ENCODE results near the gene RBM10. TPM values are rescaled to one million over a fixed set of nuclear protein-coding genes. Genes with fewer than 3 reads are reported as not detected.

Gene RBM10
- total and polyA plus RNA-seq, 2 experiments from 2014 or later, result 39.5 to 101 TPM

DNA sequence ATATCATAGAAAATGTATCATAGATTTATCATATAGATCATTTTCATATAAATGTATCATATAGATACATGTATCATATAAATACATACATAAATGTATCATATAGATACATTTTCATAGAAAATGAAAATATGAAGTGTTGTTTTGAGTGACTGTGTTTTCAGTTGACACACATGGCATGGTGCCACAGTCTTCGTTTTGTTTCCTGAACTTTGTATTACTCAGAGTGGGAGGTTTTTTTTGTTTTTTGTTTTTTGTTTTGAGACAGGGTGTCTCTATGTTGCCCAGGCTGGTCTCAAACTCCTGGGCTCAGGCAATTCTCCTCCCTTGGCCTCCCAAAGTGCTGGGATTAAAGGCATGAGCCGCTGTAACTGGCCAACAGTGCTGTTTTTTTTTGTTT, 3.9 kb downstream of the RBM10 start (continued):
- TF ChIP-seq, protein P1, sequence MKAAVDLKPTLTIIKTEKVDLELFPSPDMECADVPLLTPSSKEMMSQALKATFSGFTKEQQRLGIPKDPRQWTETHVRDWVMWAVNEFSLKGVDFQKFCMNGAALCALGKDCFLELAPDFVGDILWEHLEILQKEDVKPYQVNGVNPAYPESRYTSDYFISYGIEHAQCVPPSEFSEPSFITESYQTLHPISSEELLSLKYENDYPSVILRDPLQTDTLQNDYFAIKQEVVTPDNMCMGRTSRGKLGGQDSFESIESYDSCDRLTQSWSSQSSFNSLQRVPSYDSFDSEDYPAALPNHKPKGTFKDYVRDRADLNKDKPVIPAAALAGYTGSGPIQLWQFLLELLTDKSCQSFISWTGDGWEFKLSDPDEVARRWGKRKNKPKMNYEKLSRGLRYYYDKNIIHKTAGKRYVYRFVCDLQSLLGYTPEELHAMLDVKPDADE (IDR thresholded peaks at IDR 0.05), result no peak
- TF ChIP-seq CREB1 (CRISPR knock-in tag; IDR thresholded peaks at IDR 0.05; ENCODE audit: low read depth) (no peak), NANOG (IDR thresholded peaks at IDR 0.05; ENCODE audit: borderline replicate concordance) (no peak), ZNF114 (CRISPR knock-in tag; IDR thresholded peaks at IDR 0.05) (no peak)
- TF ChIP-seq, protein P2, sequence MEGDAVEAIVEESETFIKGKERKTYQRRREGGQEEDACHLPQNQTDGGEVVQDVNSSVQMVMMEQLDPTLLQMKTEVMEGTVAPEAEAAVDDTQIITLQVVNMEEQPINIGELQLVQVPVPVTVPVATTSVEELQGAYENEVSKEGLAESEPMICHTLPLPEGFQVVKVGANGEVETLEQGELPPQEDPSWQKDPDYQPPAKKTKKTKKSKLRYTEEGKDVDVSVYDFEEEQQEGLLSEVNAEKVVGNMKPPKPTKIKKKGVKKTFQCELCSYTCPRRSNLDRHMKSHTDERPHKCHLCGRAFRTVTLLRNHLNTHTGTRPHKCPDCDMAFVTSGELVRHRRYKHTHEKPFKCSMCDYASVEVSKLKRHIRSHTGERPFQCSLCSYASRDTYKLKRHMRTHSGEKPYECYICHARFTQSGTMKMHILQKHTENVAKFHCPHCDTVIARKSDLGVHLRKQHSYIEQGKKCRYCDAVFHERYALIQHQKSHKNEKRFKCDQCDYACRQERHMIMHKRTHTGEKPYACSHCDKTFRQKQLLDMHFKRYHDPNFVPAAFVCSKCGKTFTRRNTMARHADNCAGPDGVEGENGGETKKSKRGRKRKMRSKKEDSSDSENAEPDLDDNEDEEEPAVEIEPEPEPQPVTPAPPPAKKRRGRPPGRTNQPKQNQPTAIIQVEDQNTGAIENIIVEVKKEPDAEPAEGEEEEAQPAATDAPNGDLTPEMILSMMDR (conservative IDR thresholded peaks at IDR 0.05; ENCODE audit: low read depth in 2 of 2), result no peak
- TF ChIP-seq, protein P3, sequence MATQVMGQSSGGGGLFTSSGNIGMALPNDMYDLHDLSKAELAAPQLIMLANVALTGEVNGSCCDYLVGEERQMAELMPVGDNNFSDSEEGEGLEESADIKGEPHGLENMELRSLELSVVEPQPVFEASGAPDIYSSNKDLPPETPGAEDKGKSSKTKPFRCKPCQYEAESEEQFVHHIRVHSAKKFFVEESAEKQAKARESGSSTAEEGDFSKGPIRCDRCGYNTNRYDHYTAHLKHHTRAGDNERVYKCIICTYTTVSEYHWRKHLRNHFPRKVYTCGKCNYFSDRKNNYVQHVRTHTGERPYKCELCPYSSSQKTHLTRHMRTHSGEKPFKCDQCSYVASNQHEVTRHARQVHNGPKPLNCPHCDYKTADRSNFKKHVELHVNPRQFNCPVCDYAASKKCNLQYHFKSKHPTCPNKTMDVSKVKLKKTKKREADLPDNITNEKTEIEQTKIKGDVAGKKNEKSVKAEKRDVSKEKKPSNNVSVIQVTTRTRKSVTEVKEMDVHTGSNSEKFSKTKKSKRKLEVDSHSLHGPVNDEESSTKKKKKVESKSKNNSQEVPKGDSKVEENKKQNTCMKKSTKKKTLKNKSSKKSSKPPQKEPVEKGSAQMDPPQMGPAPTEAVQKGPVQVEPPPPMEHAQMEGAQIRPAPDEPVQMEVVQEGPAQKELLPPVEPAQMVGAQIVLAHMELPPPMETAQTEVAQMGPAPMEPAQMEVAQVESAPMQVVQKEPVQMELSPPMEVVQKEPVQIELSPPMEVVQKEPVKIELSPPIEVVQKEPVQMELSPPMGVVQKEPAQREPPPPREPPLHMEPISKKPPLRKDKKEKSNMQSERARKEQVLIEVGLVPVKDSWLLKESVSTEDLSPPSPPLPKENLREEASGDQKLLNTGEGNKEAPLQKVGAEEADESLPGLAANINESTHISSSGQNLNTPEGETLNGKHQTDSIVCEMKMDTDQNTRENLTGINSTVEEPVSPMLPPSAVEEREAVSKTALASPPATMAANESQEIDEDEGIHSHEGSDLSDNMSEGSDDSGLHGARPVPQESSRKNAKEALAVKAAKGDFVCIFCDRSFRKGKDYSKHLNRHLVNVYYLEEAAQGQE (IDR thresholded peaks at IDR 0.05; ENCODE audit: unreplicated experiment), result no peak

DNA sequence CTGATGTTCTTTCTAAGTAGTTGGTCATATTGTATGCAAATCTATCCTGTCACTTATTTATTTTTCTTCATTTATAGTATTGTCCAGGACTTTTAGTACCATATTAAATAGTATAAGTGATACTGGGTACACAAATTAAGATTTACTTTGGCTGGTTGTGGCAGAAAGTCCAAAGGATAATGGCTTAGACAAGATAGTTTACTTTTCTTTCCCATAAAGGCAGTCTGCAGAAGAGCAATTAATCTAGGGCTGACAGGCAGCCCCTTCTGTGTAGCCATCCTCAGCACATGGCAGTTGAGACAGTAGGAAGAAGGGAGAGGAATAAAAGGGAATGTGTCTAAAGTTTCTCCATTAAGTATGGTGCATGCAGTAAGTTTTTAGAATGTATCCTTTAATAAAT, 6.4 kb downstream of the RBM10 start:
- no peaks in the 10 kb centered on the region for H3K27me3 ChIP-seq (ENCODE audit: insufficient read depth)
- ATAC-seq (no peak), DNase-seq (ENCODE audit: low spot score) (no peak)
- peaks cover 5% of the 10 kb centered on the region; the same call in 1 of the 2 replicates for H3K4me1 ChIP-seq (ENCODE audit: insufficient read depth)
- H4K20me1 ChIP-seq (replicated peaks; ENCODE audit: insufficient read depth), result no peaks in the 10 kb centered on the region; the same call in none of the 2 replicates
- Mint-ChIP-seq H3K27me3 (ENCODE audit: insufficient read depth, low read depth, poor library complexity) (no peaks in the 10 kb centered on the region), H3K4me3 (no peak overlapping the region), H3K4me1 (peaks cover 10% of the 10 kb centered on the region; the same call in 2 of the 3 replicates), H3K36me3 (ENCODE audit: low read depth) (peaks cover 22% of the 10 kb centered on the region; the same call in 2 of the 3 replicates), H3K9me3 (no peaks in the 10 kb centered on the region), H3K27ac (no peak overlapping the region)
- no peaks in the 10 kb centered on the region for H3K9me2 ChIP-seq (ENCODE audit: insufficient read depth)
- H3K36me3 ChIP-seq (ENCODE audit: insufficient read depth), result no peaks in the 10 kb centered on the region
- peaks cover 94% of the 10 kb centered on the region for H3K79me2 ChIP-seq (replicated peaks; ENCODE audit: insufficient read depth)
- H3K27ac ChIP-seq (ENCODE audit: low read depth), result no peak overlapping the region
- no peaks in the 10 kb centered on the region for H3F3A ChIP-seq (replicated peaks; ENCODE audit: low read depth)
- no peak overlapping the region for H3K4me2 ChIP-seq
- no peak overlapping the region for H3K4me3 ChIP-seq
- H2AFZ ChIP-seq, result no peak overlapping the region
- no peak for TF ChIP-seq STAT1 (IDR thresholded peaks at IDR 0.05; ENCODE audit: unreplicated experiment)
- no peak for TF ChIP-seq CREB1 (CRISPR knock-in tag; IDR thresholded peaks at IDR 0.05; ENCODE audit: low read depth)
- TF ChIP-seq, protein P2 (conservative IDR thresholded peaks at IDR 0.05; ENCODE audit: low read depth in 2 of 2), result no peak
- no peak for TF ChIP-seq EZH2phosphoT487 (IDR thresholded peaks at IDR 0.05; ENCODE audit: unreplicated experiment)
- TF ChIP-seq NANOG (IDR thresholded peaks at IDR 0.05; ENCODE audit: borderline replicate concordance), result no peak
- TF ChIP-seq ZNF462 (CRISPR knock-in tag; IDR thresholded peaks at IDR 0.05), result no peak
- no peak for TF ChIP-seq JUNB (IDR thresholded peaks at IDR 0.05; ENCODE audit: unreplicated experiment)

Measured in GM23338 (cell line).